Measurements from ENCODE around the gene NPR3.

DNA sequence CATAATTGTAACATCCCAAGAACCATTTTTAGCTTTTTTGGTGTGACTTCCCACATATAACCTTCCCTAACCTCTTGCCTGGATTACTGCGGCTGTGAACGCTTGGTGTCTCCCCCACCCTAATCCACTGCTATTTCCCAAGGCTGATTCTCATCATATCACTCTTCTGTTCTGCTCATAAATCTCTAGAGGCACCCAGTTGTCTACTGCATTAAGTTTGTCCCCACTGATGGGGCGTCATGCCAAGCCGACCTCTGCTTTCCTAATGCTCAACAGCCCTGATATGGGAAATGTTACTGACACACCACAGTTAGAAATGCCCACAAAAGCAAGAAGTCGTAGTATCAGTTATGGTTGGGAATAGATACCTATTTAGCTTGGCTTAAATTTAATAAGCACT is 24.4 kb downstream of the NPR3 start:
- TF ChIP-seq, protein P1, sequence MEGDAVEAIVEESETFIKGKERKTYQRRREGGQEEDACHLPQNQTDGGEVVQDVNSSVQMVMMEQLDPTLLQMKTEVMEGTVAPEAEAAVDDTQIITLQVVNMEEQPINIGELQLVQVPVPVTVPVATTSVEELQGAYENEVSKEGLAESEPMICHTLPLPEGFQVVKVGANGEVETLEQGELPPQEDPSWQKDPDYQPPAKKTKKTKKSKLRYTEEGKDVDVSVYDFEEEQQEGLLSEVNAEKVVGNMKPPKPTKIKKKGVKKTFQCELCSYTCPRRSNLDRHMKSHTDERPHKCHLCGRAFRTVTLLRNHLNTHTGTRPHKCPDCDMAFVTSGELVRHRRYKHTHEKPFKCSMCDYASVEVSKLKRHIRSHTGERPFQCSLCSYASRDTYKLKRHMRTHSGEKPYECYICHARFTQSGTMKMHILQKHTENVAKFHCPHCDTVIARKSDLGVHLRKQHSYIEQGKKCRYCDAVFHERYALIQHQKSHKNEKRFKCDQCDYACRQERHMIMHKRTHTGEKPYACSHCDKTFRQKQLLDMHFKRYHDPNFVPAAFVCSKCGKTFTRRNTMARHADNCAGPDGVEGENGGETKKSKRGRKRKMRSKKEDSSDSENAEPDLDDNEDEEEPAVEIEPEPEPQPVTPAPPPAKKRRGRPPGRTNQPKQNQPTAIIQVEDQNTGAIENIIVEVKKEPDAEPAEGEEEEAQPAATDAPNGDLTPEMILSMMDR (IDR thresholded peaks at IDR 0.05; ENCODE audit: low read length), result no peak
- no peak for TF ChIP-seq EZH2 (IDR thresholded peaks at IDR 0.05; ENCODE audit: borderline replicate concordance, low read length)

Measured in OCI-LY1 (cell line).